LNCaP clone FGC (cell line): ENCODE results near the gene UNC5C.
A peak's percentile ranks its signal among the peaks of the same experiment; 100 is the strongest.

Experiments used
- DNase-seq: peaks from one replicate; pipeline ENCODE4 v3.0.0-alpha.2; 2011; ENCODE audit warnings: low read depth
- H3K4me3 ChIP-seq: 2 replicates; pipeline ENCODE4 v1.5.1; 2011; ENCODE audit warnings: mild to moderate bottlenecking, low read depth, low read length, control low read depth
- TF ChIP-seq, protein P1 (sequence below): IDR thresholded peaks from 2 replicates; pipeline ENCODE4 v1.5.1; 2012; ENCODE audit warnings: mild to moderate bottlenecking; ENCODE audit not compliant: control insufficient read depth, insufficient read depth; ENCODE audit errors: extremely low read depth

UNC5C gene

GRCh38 chr4:95552942-95553550 lies 4.3 kb upstream of the UNC5C start:
- TF ChIP-seq, protein P1, sequence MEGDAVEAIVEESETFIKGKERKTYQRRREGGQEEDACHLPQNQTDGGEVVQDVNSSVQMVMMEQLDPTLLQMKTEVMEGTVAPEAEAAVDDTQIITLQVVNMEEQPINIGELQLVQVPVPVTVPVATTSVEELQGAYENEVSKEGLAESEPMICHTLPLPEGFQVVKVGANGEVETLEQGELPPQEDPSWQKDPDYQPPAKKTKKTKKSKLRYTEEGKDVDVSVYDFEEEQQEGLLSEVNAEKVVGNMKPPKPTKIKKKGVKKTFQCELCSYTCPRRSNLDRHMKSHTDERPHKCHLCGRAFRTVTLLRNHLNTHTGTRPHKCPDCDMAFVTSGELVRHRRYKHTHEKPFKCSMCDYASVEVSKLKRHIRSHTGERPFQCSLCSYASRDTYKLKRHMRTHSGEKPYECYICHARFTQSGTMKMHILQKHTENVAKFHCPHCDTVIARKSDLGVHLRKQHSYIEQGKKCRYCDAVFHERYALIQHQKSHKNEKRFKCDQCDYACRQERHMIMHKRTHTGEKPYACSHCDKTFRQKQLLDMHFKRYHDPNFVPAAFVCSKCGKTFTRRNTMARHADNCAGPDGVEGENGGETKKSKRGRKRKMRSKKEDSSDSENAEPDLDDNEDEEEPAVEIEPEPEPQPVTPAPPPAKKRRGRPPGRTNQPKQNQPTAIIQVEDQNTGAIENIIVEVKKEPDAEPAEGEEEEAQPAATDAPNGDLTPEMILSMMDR = no peak
- no peak for DNase-seq
- H3K4me3 ChIP-seq = no peak overlapping the region

GRCh38 chr4:95551653-95552052 lies 2.9 kb upstream of the UNC5C start:
- no peak for DNase-seq
- TF ChIP-seq, protein P1 = no peak
- no peak overlapping the region for H3K4me3 ChIP-seq

GRCh38 chr4:95550115-95550987 lies 1.6 kb upstream of the UNC5C start:
- peak overlapping the region; percentile 50 for H3K4me3 ChIP-seq
- no peak for DNase-seq
- TF ChIP-seq, protein P1 = no peak

DNA sequence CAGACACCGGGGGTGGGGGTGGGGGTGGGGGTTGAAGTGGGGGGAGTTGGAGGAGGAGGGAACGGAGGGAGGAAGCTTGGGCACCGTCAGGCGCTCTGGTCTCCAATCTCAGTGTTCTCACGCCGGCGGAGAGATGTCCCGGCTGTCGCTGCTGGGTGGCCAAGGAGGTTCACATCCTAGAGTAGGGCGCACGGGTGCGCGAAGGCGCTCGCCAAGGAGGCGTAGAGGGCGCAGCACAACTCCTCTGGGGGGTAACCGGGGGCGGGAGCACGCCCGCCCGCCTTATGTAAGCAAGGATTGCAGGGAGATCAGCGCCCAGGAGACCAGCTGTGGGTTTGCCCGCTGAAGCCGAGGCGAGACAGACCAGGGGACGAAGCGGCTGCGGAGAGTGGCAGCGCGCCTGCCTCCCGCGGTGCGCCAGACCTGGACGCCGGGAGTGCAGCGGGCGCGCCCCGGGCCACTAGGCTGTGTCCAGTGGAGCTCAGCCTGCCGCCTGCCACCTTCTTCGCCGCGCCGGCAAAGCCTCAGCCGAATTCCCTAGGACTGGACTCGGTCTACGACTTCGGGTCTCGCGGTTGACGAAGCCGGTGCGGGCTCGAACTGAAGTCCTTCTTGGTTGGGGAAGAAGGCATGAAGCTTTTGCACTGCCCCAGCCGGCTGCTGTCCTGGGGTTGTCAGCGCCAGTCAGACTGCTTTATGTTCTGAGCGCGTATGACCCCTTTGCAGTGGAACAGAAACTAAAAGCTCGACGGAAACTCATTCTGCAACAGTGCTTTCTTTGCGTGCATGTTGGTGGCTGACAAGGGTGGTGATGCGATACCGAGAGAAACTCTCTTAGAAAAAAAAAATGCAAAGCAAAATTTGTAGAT lies 707 bp upstream of the UNC5C start:
- peak overlapping the region; percentile 50 for H3K4me3 ChIP-seq
- TF ChIP-seq, protein P1 = no peak
- DNase-seq = no peak

DNA sequence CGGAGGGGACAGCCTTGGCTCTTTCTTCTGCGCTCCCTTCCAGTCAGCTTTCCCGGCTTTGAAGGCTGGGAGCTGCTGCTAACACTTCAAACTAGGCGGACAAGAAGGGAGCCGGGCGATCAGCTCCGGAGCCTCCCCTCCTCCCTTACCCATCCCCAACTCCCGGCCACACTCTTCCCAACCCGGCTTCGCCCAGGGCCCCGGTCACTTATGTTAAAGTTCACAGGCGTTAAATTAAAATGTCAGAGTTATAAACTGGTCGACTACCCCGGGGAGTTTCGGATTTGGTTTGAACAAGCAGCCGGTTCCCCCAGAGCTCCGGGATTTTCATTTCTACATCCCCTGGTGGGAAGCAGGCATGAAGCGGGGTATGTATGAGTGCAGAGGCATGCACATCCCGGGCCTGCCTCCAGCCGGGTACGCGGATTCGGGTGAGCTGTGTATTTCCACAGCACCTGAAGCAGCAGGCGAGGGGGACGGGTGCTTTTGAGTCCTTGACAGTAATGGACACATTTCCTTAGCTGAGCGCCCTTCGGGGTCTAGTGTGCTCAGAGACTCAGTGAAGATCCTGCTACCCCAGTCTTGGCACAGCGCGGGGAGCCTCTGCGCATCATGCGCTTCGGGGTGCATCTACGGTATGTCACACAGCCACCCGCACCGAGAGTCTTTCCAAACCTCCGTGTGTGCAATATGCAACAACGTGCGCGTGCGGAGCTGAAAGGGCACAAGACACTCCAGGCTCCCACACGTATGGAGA lies 880 bp downstream of the UNC5C start:
- TF ChIP-seq, protein P1 = no peak
- no peak overlapping the region for H3K4me3 ChIP-seq
- no peak for DNase-seq
